Measurements from ENCODE around the gene MMP15. TPM values are rescaled to one million over a fixed set of nuclear protein-coding genes. Genes with fewer than 3 reads are reported as not detected.

MMP15 gene
- total and polyA plus RNA-seq, 2 of the 13 experiments (the other 11 are each of a cell fraction or from before 2014, with no cell fraction given): 35.2 to 44.9 TPM

DNA sequence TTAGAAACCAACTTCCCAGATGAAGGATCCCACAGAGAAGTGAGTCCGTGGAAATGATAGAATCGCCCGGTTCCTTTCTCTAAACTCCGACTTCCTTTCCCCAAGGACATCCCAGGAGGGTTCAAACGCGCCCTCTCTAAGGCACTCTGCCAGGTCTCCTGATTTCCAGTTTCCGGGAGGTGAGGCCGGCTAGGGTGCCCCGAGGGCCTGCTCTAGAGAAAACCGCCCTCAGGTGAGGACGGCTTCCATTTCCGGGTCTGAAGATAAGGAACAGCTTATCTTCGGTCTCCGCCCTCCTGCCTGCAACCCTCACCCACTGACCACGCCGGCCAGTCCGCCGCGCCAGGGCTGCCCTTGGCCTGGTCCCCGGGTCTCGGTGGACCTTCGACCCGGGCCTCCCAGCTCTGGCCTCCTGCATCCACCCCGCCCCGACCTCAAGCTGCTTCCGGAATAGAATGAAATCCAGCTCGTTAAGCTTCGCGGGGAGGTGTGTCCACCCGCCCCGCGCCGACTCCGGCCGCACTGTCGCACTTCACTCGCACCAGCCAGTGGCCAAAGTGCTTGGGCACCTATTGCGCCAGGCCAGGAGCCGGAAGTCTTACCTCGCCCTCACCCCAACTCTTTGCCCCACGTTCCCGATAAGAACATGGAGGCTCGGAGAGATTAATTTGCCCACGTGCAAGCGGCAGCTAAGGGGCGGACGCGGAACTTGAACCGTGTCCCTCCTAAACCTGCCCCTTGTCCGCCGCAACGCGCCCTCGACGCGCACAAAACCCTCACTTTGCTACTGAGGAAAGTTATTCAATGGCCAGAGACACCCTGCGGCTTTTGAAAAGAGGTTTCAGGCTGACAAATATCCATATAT is 836 bp upstream of the MMP15 start (continued):
- TF ChIP-seq ZFP82 (CRISPR knock-in tag; IDR thresholded peaks at IDR 0.05; ENCODE audit: borderline replicate concordance) (no peak), NR2F1 (CRISPR knock-in tag; IDR thresholded peaks at IDR 0.05) (peak; percentile 78 to 82), SATB2 (CRISPR knock-in tag; IDR thresholded peaks at IDR 0.05) (no peak), HNF1A (IDR thresholded peaks at IDR 0.05; ENCODE audit: low read depth) (peak; percentile 44; the same call in 1 of the 2 replicates), HNF1A (CRISPR knock-in tag; IDR thresholded peaks at IDR 0.05; ENCODE audit: borderline replicate concordance) (peak; percentile 73; the same call in 1 of the 2 replicates), MTF2 (CRISPR knock-in tag; IDR thresholded peaks at IDR 0.05; ENCODE audit: borderline replicate concordance) (no peak; the same call in 1 of the 2 replicates), ZNF335 (CRISPR knock-in tag; IDR thresholded peaks at IDR 0.05) (no peak; the same call in 1 of the 2 replicates), ZNF20 (CRISPR knock-in tag; IDR thresholded peaks at IDR 0.05) (no peak), JUN (CRISPR knock-in tag; IDR thresholded peaks at IDR 0.05) (peak; percentile 49), ZNF788 (CRISPR knock-in tag; IDR thresholded peaks at IDR 0.05; ENCODE audit: borderline replicate concordance) (peak; percentile 80; the same call in 1 of the 2 replicates), ZNF496 (CRISPR knock-in tag; IDR thresholded peaks at IDR 0.05; ENCODE audit: insufficient replicate concordance) (no peak), RNF2 (conservative IDR thresholded peaks at IDR 0.05; ENCODE audit: low read depth) (peak; percentile 72; the same call in 1 of the 2 replicates), TERF1 (CRISPR knock-in tag; IDR thresholded peaks at IDR 0.05) (no peak), HOXA9 (CRISPR knock-in tag; IDR thresholded peaks at IDR 0.05; ENCODE audit: borderline replicate concordance) (no peak; the same call in 1 of the 2 replicates), ZNF362 (CRISPR knock-in tag; IDR thresholded peaks at IDR 0.05; ENCODE audit: borderline replicate concordance) (peak; percentile 42; the same call in 1 of the 2 replicates), IRF1 (CRISPR knock-in tag; IDR thresholded peaks at IDR 0.05; ENCODE audit: low read depth) (no peak), PCBP2 (optimal IDR thresholded peaks at IDR 0.05; ENCODE audit: low read depth, low read length, poor library complexity, severe bottlenecking) (no peak), AGO2 (optimal IDR thresholded peaks at IDR 0.05; ENCODE audit: low read depth, low read length) (no peak), ZNF772 (CRISPR knock-in tag; IDR thresholded peaks at IDR 0.05) (peak; percentile 81)
- TF ChIP-seq, protein P1, sequence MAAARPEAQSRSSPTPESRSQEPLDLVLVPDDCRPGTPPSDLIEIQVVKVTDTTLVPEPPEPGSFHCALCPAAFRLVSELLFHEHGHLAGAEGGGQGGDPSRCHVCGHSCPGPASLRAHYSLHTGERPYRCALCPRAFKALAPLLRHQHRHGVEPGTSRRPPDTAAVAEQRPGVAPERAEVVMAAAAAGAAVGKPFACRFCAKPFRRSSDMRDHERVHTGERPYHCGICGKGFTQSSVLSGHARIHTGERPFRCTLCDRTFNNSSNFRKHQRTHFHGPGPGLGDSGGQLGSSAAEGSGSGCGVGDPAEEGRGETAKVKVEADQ (CRISPR knock-in tag; IDR thresholded peaks at IDR 0.05; ENCODE audit: borderline replicate concordance): peak; percentile 36; the same call in 1 of the 2 replicates

Data from HepG2 (cell line).